GM12864 (cell line): ENCODE data around the gene CCL28.
A peak's percentile ranks its signal among the peaks of the same experiment; 100 is the strongest.

ENCODE experiments used
- DNase-seq: peaks from one replicate; pipeline ENCODE4 v3.0.0-alpha.2; 2011; ENCODE audit warnings: low read depth
- H3K4me3 ChIP-seq: 2 replicates; pipeline ENCODE4 v1.5.1; 2011; ENCODE audit warnings: mild to moderate bottlenecking, low read depth, low read length, control low read depth
- CTCF ChIP-seq: IDR thresholded peaks from 2 replicates; pipeline ENCODE4 v1.5.1; 2011; ENCODE audit warnings: low read depth, mild to moderate bottlenecking, moderate library complexity, low read length, control low read depth, inconsistent platforms; ENCODE audit errors: missing control alignments

CCL28 gene

GRCh38 chr5:43389679-43390329, 22.4 kb downstream of the CCL28 start:
- DNase-seq, result peak; percentile 35
- no peak overlapping the region for H3K4me3 ChIP-seq
- peak; percentile 78 for TF ChIP-seq CTCF

GRCh38 chr5:43386960-43387362, 25.2 kb downstream of the CCL28 start:
- no peak overlapping the region for H3K4me3 ChIP-seq
- no peak for TF ChIP-seq CTCF
- peak; percentile 12 for DNase-seq

- TF ChIP-seq CTCF, result no peak
- H3K4me3 ChIP-seq, result no peak overlapping the region
- DNase-seq, result no peak
Measured at GRCh38 chr5:43376496-43377140, 35.6 kb downstream of the CCL28 start.

GRCh38 chr5:43371821-43372220, 40.4 kb downstream of the CCL28 start:
- H3K4me3 ChIP-seq, result no peak overlapping the region
- TF ChIP-seq CTCF, result no peak
- no peak for DNase-seq

GRCh38 chr5:43370352-43370751, 41.8 kb downstream of the CCL28 start:
- no peak for DNase-seq
- no peak overlapping the region for H3K4me3 ChIP-seq
- no peak for TF ChIP-seq CTCF

- no peak overlapping the region for H3K4me3 ChIP-seq
- no peak for DNase-seq
- TF ChIP-seq CTCF, result no peak
Measured at GRCh38 chr5:43369651-43370050, 42.5 kb downstream of the CCL28 start.
